Mesodermal cell (in vitro differentiated cells): ENCODE measurements around the gene TBC1D24.
"Not testable (repeated sequence)": the region's sequence is repeated elsewhere in the genome, so short reads cannot be mapped to it uniquely, and the experiment has no call there.

Experiments used
- H3K27ac ChIP-seq: 2 replicates; pipeline ENCODE4 v1.7.0; 2013; ENCODE audit warnings: mild to moderate bottlenecking, low read depth, low read length, moderate library complexity; ENCODE audit not compliant: severe bottlenecking
- H3K36me3 ChIP-seq: 2 replicates; pipeline ENCODE4 v1.7.1; 2013; ENCODE audit warnings: mild to moderate bottlenecking, low read length, moderate library complexity; ENCODE audit not compliant: control insufficient read depth, insufficient read depth
- H3K4me1 ChIP-seq: one replicate; pipeline ENCODE4 v1.7.1; 2013; ENCODE audit warnings: mild to moderate bottlenecking, low read length; ENCODE audit not compliant: insufficient read depth, control insufficient read depth, poor library complexity, severe bottlenecking
- H3K4me3 ChIP-seq: 2 replicates; pipeline ENCODE4 v1.7.0; 2013; ENCODE audit warnings: low read length, control low read depth, mild to moderate bottlenecking; ENCODE audit not compliant: insufficient read depth, poor library complexity, severe bottlenecking; ENCODE audit errors: extremely low read depth
- H3K9me3 ChIP-seq: 2 replicates; pipeline ENCODE4 v1.7.1; 2013; ENCODE audit warnings: mild to moderate bottlenecking, low read length, moderate library complexity; ENCODE audit not compliant: control insufficient read depth
- WGBS, 2 experiments: methylation state at CpG; one replicate each; pipeline ENCODE4 v1.1.5; 2013; ENCODE audit warnings: missing lambda C conversion rate in 2 of 2; ENCODE audit not compliant: insufficient coverage in 2 of 2; 5-methylcytosine and 5-hydroxymethylcytosine counted together

The TBC1D24 gene

DNA sequence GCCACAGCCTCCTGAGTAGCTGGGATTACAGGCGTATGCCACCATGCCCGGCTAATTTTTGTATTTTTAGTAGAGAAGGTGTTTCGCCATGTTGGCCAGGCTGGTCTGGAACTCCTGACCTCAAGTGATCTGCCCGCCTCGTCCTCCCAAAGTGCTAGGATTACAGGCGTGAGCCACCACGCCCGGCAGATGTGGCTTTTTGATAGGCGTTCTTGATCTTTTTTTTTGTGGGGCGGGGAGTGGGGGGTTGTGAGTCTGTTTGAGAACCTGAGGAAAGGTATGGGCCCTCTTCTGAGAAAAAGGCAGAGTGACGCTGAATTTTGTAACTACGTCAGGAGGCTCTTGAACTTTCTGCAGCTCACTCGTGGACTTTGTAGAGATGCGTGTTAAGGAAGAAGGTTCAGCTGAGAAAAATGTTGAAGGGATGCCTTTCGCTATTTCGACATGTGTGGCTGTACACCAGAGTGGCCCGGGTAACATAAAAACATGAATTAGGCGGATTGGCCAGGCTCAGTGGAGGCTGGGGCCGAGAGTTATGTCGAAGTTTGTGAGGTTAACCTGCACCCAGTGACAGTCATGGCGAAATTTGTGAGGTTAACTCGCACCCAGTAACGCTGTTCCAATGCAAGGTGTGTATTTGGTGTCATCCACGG lies 64.4 kb downstream of the TBC1D24 start:
- WGBS, 2 experiments, result 93 to 97% methylated on average over 24 of the region's 24 CpGs
- Histone ChIP-seq H3K4me1 (peaks cover 16% of the 10 kb centered on the region), H3K4me3 (peak overlapping the region; percentile 38), H3K36me3 (peaks cover 16% of the 10 kb centered on the region)
- not testable (repeated sequence) for H3K27ac ChIP-seq, H3K9me3 ChIP-seq

DNA sequence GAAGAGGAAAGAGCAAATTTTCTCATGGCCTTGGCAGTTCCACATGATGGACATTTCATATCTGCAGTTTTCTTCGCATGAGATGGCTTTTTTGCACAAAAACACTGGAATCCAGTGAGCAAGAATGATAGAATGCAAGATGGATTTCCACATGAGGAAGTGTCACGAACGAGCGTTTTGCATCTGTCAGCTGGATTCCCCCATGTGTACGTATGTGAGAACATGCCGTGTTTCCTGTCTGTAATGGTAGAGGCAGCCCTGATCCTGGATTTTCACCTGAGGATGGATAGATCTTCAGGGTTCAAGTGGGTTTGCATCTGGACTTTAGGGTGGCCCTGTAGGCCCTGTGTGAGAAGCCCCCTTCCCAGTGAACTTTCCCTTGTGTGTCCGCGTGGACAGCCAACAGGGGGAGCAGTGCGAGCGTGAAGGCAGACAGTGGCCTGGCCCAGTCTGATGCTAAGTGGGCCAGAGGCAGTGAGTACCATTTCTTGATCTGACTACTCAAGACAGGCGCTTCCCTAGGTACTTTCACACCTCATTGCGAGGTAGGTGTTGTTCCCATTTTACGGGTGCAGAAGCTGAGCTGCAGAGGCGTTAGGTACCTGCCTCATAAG lies 65.0 kb downstream of the TBC1D24 start:
- Histone ChIP-seq H3K4me1 (peaks cover 12% of the 10 kb centered on the region), H3K36me3 (peaks cover 19% of the 10 kb centered on the region)
- H3K9me3 ChIP-seq, H3K27ac ChIP-seq, H3K4me3 ChIP-seq: not testable (repeated sequence)
- WGBS, 2 experiments, result 75 to 80% methylated on average over 12 to 13 of the region's 14 CpGs

DNA sequence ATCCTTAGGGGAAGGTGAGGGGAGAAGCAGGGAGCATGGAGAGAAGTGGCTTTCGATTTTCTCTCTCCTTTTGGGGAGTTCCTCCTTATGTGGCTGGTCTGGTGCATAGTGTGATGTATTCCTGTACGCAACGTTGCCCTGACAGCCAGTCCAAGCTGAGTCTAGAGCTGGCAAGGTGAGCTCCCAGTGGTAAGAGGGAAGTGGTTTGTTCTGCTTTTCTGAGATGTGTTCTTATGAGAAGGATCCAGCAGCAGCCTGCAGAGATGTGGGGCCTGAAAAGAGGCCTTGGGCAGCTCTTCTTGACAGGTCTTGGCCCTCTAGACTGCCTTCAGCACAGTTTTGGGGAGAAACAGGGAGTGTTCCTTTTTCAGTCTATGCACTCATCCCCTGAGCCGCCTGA lies 66.0 kb downstream of the TBC1D24 start:
- peaks cover 22% of the 10 kb centered on the region for H3K36me3 ChIP-seq
- not testable (repeated sequence) for H3K4me1 ChIP-seq, H3K4me3 ChIP-seq, H3K9me3 ChIP-seq, H3K27ac ChIP-seq
- 100% methylated on average over 2 of the region's 4 CpGs; no CpG with 5 or more reads in 1 of the 2 experiments for WGBS, 2 experiments

DNA sequence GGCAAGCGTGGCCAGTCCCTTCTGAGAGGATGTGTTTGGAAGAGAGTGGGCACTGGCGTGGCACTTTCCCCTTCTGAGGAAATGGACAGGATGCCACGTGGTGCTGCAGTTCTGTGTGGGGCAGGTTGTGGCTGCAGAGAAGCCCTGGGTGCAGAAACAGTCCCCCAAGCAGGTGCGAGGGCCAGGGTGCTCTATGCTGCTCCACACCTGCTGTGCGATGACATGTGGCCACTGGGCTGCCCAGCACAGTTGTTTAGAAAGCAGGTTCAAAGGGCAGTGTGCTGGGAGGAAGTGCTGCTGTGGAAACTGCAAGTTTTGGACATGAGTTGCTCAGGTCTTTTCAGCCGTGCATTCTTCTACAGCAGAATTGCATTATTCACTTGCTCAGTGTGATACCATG lies 66.5 kb downstream of the TBC1D24 start:
- not testable (repeated sequence) for H3K27ac ChIP-seq, H3K9me3 ChIP-seq, H3K4me1 ChIP-seq, H3K4me3 ChIP-seq
- peaks cover 22% of the 10 kb centered on the region for H3K36me3 ChIP-seq
- WGBS, 2 experiments, result 86 to 100% methylated on average over 1 of the region's 6 CpGs

DNA sequence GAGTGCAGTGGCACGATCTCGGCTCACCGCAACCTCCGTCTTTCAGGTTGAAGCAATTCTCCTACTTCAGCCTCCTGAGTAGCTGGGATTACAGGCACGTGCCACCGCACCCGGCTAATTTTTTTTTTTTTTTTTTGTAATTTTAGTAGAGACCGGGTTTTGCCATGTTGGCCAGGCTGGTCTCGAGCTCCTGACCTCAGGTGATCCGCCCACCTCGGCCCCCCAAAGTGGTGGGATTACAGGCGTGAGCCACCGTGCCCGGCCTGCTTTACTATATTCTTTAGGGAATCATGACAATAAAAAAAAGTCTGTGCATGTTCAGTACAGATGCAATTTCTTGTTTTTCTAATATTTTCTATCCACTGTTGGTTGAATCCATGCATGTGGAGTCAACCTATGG lies 68.8 kb downstream of the TBC1D24 start:
- 98 to 100% methylated on average over 4 to 7 of the region's 14 CpGs for WGBS, 2 experiments
- not testable (repeated sequence) for H3K4me3 ChIP-seq

DNA sequence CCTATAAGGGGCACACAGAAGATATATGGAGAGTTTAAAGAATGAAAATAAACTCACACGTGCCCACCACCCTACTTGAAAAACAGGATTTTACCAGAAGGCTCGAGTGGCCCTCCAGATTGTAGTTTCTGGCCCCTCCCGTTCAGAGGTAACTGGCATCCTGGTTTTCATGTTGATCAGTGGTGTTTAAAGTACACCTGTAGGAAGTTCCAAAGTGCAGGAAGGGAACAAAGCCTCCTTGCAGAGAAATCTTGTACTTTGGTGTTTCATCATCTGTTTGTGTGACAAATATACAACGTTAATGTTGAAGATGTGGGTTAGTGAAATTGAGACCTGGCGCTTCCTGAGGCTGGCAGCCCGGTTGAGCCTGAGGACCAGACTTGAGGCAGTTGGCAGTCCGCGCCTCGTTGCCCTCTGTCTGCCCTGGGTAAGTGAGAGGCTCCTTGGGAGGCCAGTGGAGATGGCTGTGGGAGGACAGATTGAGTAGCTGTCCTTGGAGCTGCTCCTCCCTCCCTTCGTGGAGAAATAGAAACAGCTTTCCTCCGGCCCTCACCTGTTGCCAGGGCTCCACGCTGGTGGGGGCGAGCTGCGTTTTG lies 75.5 kb downstream of the TBC1D24 start:
- H3K27ac ChIP-seq, H3K4me1 ChIP-seq, H3K9me3 ChIP-seq, H3K4me3 ChIP-seq, H3K36me3 ChIP-seq: not testable (repeated sequence)
- no CpG with 5 or more reads among the region's 14 CpGs for WGBS, 2 experiments

More for the DNA sequence above, 68.8 kb downstream of the TBC1D24 start:
- not testable (repeated sequence) for H3K4me1 ChIP-seq, H3K9me3 ChIP-seq, H3K27ac ChIP-seq
- peaks cover 22% of the 10 kb centered on the region for H3K36me3 ChIP-seq

DNA sequence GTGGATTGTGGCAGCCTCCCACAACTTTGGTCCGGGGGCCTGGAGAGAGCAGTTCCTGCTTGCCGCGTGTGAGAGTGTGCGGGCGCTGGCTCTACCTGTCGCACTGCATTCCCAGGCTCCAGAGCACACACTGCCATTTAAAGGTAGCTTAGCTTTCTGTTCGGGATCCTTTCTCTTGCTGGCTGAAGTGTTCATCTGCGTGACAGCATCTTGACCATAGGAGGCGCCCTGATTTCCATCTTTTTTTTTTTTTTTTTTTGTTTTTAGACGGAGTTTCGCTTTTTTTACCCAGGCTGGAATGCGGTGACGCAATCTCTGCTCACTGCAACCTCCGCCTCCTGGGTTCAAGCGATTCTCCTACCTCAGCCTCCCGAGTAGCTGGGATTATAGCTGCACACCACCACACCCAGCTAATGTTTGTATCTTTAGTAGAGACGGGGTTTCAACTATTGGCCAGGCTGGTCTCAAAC lies 76.5 kb downstream of the TBC1D24 start:
- H3K36me3 ChIP-seq, H3K27ac ChIP-seq, H3K9me3 ChIP-seq, H3K4me3 ChIP-seq, H3K4me1 ChIP-seq: not testable (repeated sequence)
- 90% methylated on average over 2 of the region's 17 CpGs; no CpG with 5 or more reads in 1 of the 2 experiments for WGBS, 2 experiments

DNA sequence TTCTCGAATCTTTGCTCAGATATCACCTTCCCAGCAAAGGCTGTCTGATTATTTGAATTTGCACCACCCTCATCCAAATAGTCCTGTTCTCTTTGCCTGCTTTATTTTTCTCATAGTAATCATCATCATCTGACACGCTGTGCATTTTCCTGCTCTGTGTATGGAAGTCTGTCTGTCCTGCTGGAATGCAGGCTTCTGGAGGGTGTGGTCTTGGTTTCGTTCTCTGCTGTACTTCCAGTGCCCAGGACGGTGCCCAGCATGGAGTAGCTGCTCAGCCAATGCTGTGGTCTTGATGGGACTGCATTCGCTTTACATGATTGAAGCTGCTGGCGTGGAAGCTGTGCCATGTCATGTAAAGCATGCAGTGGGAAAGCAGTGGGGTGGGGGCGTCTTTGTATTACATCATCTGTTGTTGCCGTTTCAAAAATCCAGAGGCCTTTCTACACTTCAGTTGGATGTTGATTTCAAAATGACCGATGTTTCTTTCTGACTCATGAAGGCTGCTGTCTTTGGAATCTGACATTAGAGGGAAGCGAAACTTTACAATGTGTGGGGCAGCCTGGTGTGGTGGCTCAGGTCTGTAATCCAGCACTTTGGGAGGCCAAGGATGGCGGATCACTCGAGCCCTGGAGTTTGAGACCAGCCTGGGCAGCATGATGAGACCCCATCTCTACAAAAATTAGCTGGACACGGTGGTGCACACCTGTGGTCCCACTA lies 79.9 kb downstream of the TBC1D24 start:
- not testable (repeated sequence) for H3K4me1 ChIP-seq, H3K36me3 ChIP-seq, H3K9me3 ChIP-seq, H3K27ac ChIP-seq, H3K4me3 ChIP-seq
- no CpG with 5 or more reads among the region's 13 CpGs for WGBS, 2 experiments
